Parathyroid adenoma (tissue), 2 donors: ENCODE results near the gene UBB.

Experiments
- H2AFZ ChIP-seq: fragments of 300-600 bp; sonication (generic); one replicate; pipeline ENCODE4 v1.7.0; 2017; ENCODE audit warnings: antibody characterized with exemption, mild to moderate bottlenecking
- H3K27ac ChIP-seq: fragments of 300-600 bp; sonication (generic); one replicate; pipeline ENCODE4 v1.7.0; 2017
- H3K27me3 ChIP-seq: fragments of 300-600 bp; sonication (generic); one replicate; pipeline ENCODE4 v1.7.0; 2017; ENCODE audit warnings: low read length; ENCODE audit not compliant: control insufficient read depth, insufficient read depth
- H3K36me3 ChIP-seq: fragments of 300-600 bp; sonication (generic); one replicate; pipeline ENCODE4 v1.7.0; 2017; ENCODE audit warnings: low read length; ENCODE audit not compliant: control insufficient read depth, insufficient read depth
- H3K4me1 ChIP-seq: fragments of 300-600 bp; sonication (generic); one replicate; pipeline ENCODE4 v1.7.0; 2017; ENCODE audit warnings: control low read depth
- H3K4me2 ChIP-seq: fragments of 300-600 bp; sonication (generic); one replicate; pipeline ENCODE4 v1.7.0; 2017; ENCODE audit warnings: low read length
- H3K4me3 ChIP-seq: fragments of 300-600 bp; sonication (generic); one replicate; pipeline ENCODE4 v1.7.0; 2017; ENCODE audit warnings: low read depth, low read length
- H3K79me2 ChIP-seq: fragments of 300-600 bp; sonication (generic); one replicate; pipeline ENCODE4 v1.7.0; 2017; ENCODE audit warnings: control low read depth
- H3K9ac ChIP-seq: fragments of 300-600 bp; sonication (generic); one replicate; pipeline ENCODE4 v1.7.0; 2017; ENCODE audit warnings: mild to moderate bottlenecking
- H3K9me3 ChIP-seq: fragments of 300-600 bp; sonication (generic); one replicate; pipeline ENCODE4 v1.7.0; 2017; ENCODE audit warnings: low read length; ENCODE audit not compliant: control insufficient read depth
- CTCF ChIP-seq: fragments of 300-600 bp; sonication (generic); IDR thresholded peaks from one replicate; pipeline ENCODE4 v1.7.0; 2017; ENCODE audit warnings: antibody characterized with exemption, mild to moderate bottlenecking
- donor health status: primary hyperparathyroidism.

The UBB gene

GRCh38 chr17:16354585-16354984 is 26.3 kb upstream of the UBB start:
- H3K27me3 ChIP-seq, result no peaks in the 10 kb centered on the region
- TF ChIP-seq CTCF, result no peak
- no peak overlapping the region for H3K4me3 ChIP-seq
- no peaks in the 10 kb centered on the region for H3K4me1 ChIP-seq
- H3K9me3 ChIP-seq, result no peaks in the 10 kb centered on the region
- no peak overlapping the region for H3K4me2 ChIP-seq
- H3K27ac ChIP-seq, result no peak overlapping the region
- H3K36me3 ChIP-seq, result no peaks in the 10 kb centered on the region
- no peak overlapping the region for H2AFZ ChIP-seq
- no peaks in the 10 kb centered on the region for H3K79me2 ChIP-seq
- no peak overlapping the region for H3K9ac ChIP-seq

- Histone ChIP-seq H3K27ac (no peak overlapping the region), H3K27me3 (no peaks in the 10 kb centered on the region), H3K36me3 (no peaks in the 10 kb centered on the region), H2AFZ (no peak overlapping the region), H3K9me3 (no peaks in the 10 kb centered on the region), H3K4me1 (no peaks in the 10 kb centered on the region), H3K9ac (no peak overlapping the region), H3K4me3 (no peak overlapping the region), H3K79me2 (no peaks in the 10 kb centered on the region), H3K4me2 (no peak overlapping the region)
- TF ChIP-seq CTCF, result no peak
Observed at GRCh38 chr17:16358394-16358793, 22.5 kb upstream of the UBB start.

GRCh38 chr17:16361874-16362273 is 19.0 kb upstream of the UBB start:
- no peak for TF ChIP-seq CTCF
- H3K79me2 ChIP-seq, result no peaks in the 10 kb centered on the region
- no peak overlapping the region for H3K27ac ChIP-seq
- H3K36me3 ChIP-seq, result no peaks in the 10 kb centered on the region
- no peak overlapping the region for H2AFZ ChIP-seq
- peaks cover 12% of the 10 kb centered on the region for H3K4me1 ChIP-seq
- no peak overlapping the region for H3K9ac ChIP-seq
- H3K4me3 ChIP-seq, result no peak overlapping the region
- no peak overlapping the region for H3K4me2 ChIP-seq
- H3K9me3 ChIP-seq, result no peaks in the 10 kb centered on the region
- H3K27me3 ChIP-seq, result no peaks in the 10 kb centered on the region

- no peaks in the 10 kb centered on the region for H3K27me3 ChIP-seq
- peaks cover 12% of the 10 kb centered on the region for H3K4me1 ChIP-seq
- H3K9ac ChIP-seq, result no peak overlapping the region
- peak overlapping the region; percentile 64 for H2AFZ ChIP-seq
- H3K36me3 ChIP-seq, result no peaks in the 10 kb centered on the region
- H3K9me3 ChIP-seq, result no peaks in the 10 kb centered on the region
- H3K79me2 ChIP-seq, result no peaks in the 10 kb centered on the region
- peak overlapping the region; percentile 66 for H3K27ac ChIP-seq
- H3K4me3 ChIP-seq, result no peak overlapping the region
- no peak overlapping the region for H3K4me2 ChIP-seq
- TF ChIP-seq CTCF, result peak; percentile 95
Observed at GRCh38 chr17:16363749-16364536, 16.9 kb upstream of the UBB start.

- Histone ChIP-seq H3K9ac (no peak overlapping the region), H3K4me3 (no peak overlapping the region), H3K4me2 (no peak overlapping the region), H3K79me2 (no peaks in the 10 kb centered on the region), H3K36me3 (no peaks in the 10 kb centered on the region), H3K9me3 (no peaks in the 10 kb centered on the region), H3K4me1 (peaks cover 12% of the 10 kb centered on the region), H3K27me3 (no peaks in the 10 kb centered on the region), H2AFZ (peak overlapping the region; percentile 64), H3K27ac (peak overlapping the region; percentile 66)
- TF ChIP-seq CTCF, result no peak
Observed at GRCh38 chr17:16364625-16365024, 16.3 kb upstream of the UBB start.
